HCT116 (cell line): Measurements from ENCODE around the gene IL25. TPM values are rescaled to one million over a fixed set of nuclear protein-coding genes. Genes with fewer than 3 reads are reported as not detected.

Source experiments
- ATAC-seq: fragments of 200-7000 bp; cut with Tn5 transposase; 2 replicates; pipeline ENCODE4 v1.9.1; 2020; ENCODE audit warnings: mild to moderate bottlenecking, moderate library complexity
- BruUV-seq: library from RNA; stranded (reverse); fragments of 400-500 nt; replicated peaks from 2 replicates; lab custom pipeline; 2021; lab: Mats Ljungman, UMichigan
- CTCF ChIA-PET: fragments of 300-600 bp; sonication (Branson Sonifier 250); formaldehyde crosslinking; loops from one replicate; lab custom pipeline; 2021; ENCODE audit warnings: antibody characterized with exemption; lab: Charles Lee
- POLR2A ChIA-PET: fragments of 300-600, 350-600 bp; sonication (Branson Sonifier 250); formaldehyde crosslinking; loops from one replicate; lab custom pipeline; 2021; ENCODE audit warnings: antibody characterized with exemption; lab: Charles Lee
- RAD21 ChIA-PET, 2 experiments: fragments of 300-600 bp; sonication (Branson Sonifier 250); formaldehyde crosslinking; loops; one replicate each; lab custom pipeline; 2023; ENCODE audit warnings: low total read pairs in 2 of 2; ENCODE audit not compliant: uncharacterized antibody in 2 of 2, unreplicated experiment in 2 of 2, low non-redundant PET in 1 of 2; lab: Charles Lee
- DNase-seq: peaks from one replicate; pipeline ENCODE4 v3.0.0-alpha.2; 2010; ENCODE audit warnings: low read depth, low spot score
- H2AFZ ChIP-seq: fragments of 200-600 bp; shearing (Covaris generic), sonication (generic); 2 replicates; pipeline ENCODE4 v1.6.1; 2017; ENCODE audit warnings: low read depth, mixed run types, mixed read lengths, antibody characterized with exemption, low read length; ENCODE audit not compliant: poor library complexity, severe bottlenecking
- H3K27ac ChIP-seq: 2 replicates; pipeline ENCODE4 v1.5.1; 2012; ENCODE audit warnings: low read depth, low read length
- H3K27me3 ChIP-seq: fragments of 200-600 bp; sonication (generic); 2 replicates; pipeline ENCODE4 v1.6.1; 2016; ENCODE audit warnings: mixed run types, low read length, mixed read lengths; ENCODE audit not compliant: insufficient read depth
- H3K36me3 ChIP-seq, 2 experiments: fragments of 200-500 bp in 1 of 2; fragments of 200-600 bp in 1 of 2; sonication (Bioruptor generic) in 1 of 2; sonication (generic) in 1 of 2; 2 replicates each; pipeline versions ENCODE4 v1.5.1 to v1.6.1; 2014 to 2016; ENCODE audit warnings: low read length in 2 of 2, inconsistent platforms in 1 of 2, mixed read lengths in 1 of 2, mixed run types in 1 of 2; ENCODE audit not compliant: insufficient read depth in 2 of 2, control insufficient read depth in 1 of 2
- H3K4me1 ChIP-seq, 2 experiments: fragments of 200-600 bp in 1 of 2; sonication (generic) in 1 of 2; 2 replicates each; pipeline versions ENCODE4 v1.5.1 to v1.6.1; 2012 to 2017; ENCODE audit warnings: low read length in 2 of 2, inconsistent platforms in 1 of 2, mild to moderate bottlenecking in 1 of 2, mixed read lengths in 1 of 2, mixed run types in 1 of 2, moderate library complexity in 1 of 2; ENCODE audit not compliant: insufficient read depth in 2 of 2, control insufficient read depth in 1 of 2
- H3K4me2 ChIP-seq: fragments of 200-600 bp; sonication (generic); 2 replicates; pipeline ENCODE4 v1.6.1; 2017; ENCODE audit warnings: mixed run types, low read length, mixed read lengths
- H3K4me3 ChIP-seq, 2 experiments: fragments of 200-600 bp in 1 of 2; sonication (generic) in 1 of 2; replicated peaks in 1 of 2; 2 replicates each; pipeline ENCODE4 v1.5.1; 2011 to 2016; ENCODE audit warnings: low read length in 2 of 2, control low read depth in 1 of 2, low read depth in 1 of 2, mild to moderate bottlenecking in 1 of 2, mixed read lengths in 1 of 2, mixed run types in 1 of 2
- H3K79me2 ChIP-seq: fragments of 200-600 bp; sonication (generic); 2 replicates; pipeline ENCODE4 v1.6.1; 2017; ENCODE audit warnings: mild to moderate bottlenecking, mixed run types, low read length, moderate library complexity, mixed read lengths; ENCODE audit not compliant: insufficient read depth
- H3K9ac ChIP-seq: fragments of 200-600 bp; sonication (generic); 2 replicates; pipeline ENCODE4 v1.6.1; 2016; ENCODE audit warnings: low read length, mixed read lengths
- H3K9me2 ChIP-seq: fragments of 200-600 bp; sonication (generic), shearing (Covaris generic); 2 replicates; pipeline ENCODE4 v1.6.1; 2017; ENCODE audit warnings: mixed run types, mild to moderate bottlenecking, moderate library complexity; ENCODE audit not compliant: insufficient read depth
- H3K9me3 ChIP-seq, 2 experiments: fragments of 200-500 bp in 1 of 2; fragments of 200-600 bp in 1 of 2; sonication (Bioruptor generic) in 1 of 2; sonication (generic) in 1 of 2; 2 replicates each; pipeline ENCODE4 v1.6.1; 2014 to 2017; ENCODE audit warnings: low read length in 2 of 2, mixed read lengths in 2 of 2, inconsistent platforms in 1 of 2, low read depth in 1 of 2, mild to moderate bottlenecking in 1 of 2, mixed run types in 1 of 2, moderate library complexity in 1 of 2; ENCODE audit not compliant: control insufficient read depth in 1 of 2, insufficient read depth in 1 of 2
- H4K20me1 ChIP-seq: fragments of 200-600 bp; sonication (generic), shearing (Covaris generic); 2 replicates; pipeline ENCODE4 v1.6.1; 2017; ENCODE audit warnings: mixed run types, mild to moderate bottlenecking, moderate library complexity; ENCODE audit not compliant: insufficient read depth
- ATF3 ChIP-seq: IDR thresholded peaks from 2 replicates; pipeline ENCODE4 v1.6.1; 2012
- CEBPB ChIP-seq: IDR thresholded peaks from 2 replicates; pipeline ENCODE4 v1.6.1; 2012; ENCODE audit warnings: low read depth
- ELF1 ChIP-seq: IDR thresholded peaks from 2 replicates; pipeline ENCODE4 v1.6.1; 2012; ENCODE audit warnings: low read depth, borderline replicate concordance
- EZH2 ChIP-seq: fragments of 200-600 bp; sonication (generic); IDR thresholded peaks from 2 replicates; pipeline ENCODE4 v1.6.1; 2017; ENCODE audit warnings: antibody characterized with exemption, mixed run types
- EZH2phosphoT487 ChIP-seq: fragments of 200-600 bp; IDR thresholded peaks from 2 replicates; pipeline ENCODE4 v1.6.1; 2018; ENCODE audit warnings: antibody characterized with exemption, borderline replicate concordance
- JUND ChIP-seq: IDR thresholded peaks from 2 replicates; pipeline ENCODE4 v1.6.1; 2012
- MAX ChIP-seq: IDR thresholded peaks from 2 replicates; pipeline ENCODE4 v1.6.1; 2012
- POLR2A ChIP-seq: IDR thresholded peaks from 2 replicates; pipeline ENCODE4 v1.7.0; 2011; ENCODE audit warnings: borderline replicate concordance; ENCODE audit not compliant: insufficient read depth, insufficient read length; ENCODE audit errors: extremely low read depth
- POLR2AphosphoS5 ChIP-seq: IDR thresholded peaks from 2 replicates; pipeline ENCODE4 v1.6.1; 2011; ENCODE audit warnings: mild to moderate bottlenecking, low read depth, low read length, moderate library complexity
- REST ChIP-seq: IDR thresholded peaks from 2 replicates; pipeline ENCODE4 v1.6.1; 2012; ENCODE audit warnings: low read depth
- SIN3A ChIP-seq: IDR thresholded peaks from 2 replicates; pipeline ENCODE4 v1.6.1; 2012; ENCODE audit warnings: low read depth
- SP1 ChIP-seq: IDR thresholded peaks from 2 replicates; pipeline ENCODE4 v1.6.1; 2012; ENCODE audit warnings: low read depth
- SRF ChIP-seq: IDR thresholded peaks from 2 replicates; pipeline ENCODE4 v1.6.1; 2012; ENCODE audit warnings: low read depth
- TCF7L2 ChIP-seq: IDR thresholded peaks from 2 replicates; pipeline ENCODE4 v1.7.0; 2011; ENCODE audit warnings: borderline replicate concordance, inconsistent platforms; ENCODE audit not compliant: insufficient read depth, insufficient read length; ENCODE audit errors: extremely low read depth
- YY1 ChIP-seq: IDR thresholded peaks from 2 replicates; pipeline ENCODE4 v1.6.1; 2011; ENCODE audit warnings: low read length, low read depth, moderate library complexity, mild to moderate bottlenecking; ENCODE audit not compliant: insufficient replicate concordance; ENCODE audit errors: extremely low read depth
- ZNF274 ChIP-seq: fragments of 200-500 bp; sonication (Bioruptor generic); IDR thresholded peaks from 2 replicates; pipeline ENCODE4 v1.6.1; 2014; ENCODE audit warnings: mild to moderate bottlenecking, low read depth, low read length, inconsistent platforms
- intact Hi-C: fragments of 100-400 bp; cut with micrococcal nuclease; formaldehyde crosslinking; loops from 2 replicates; pipeline ENCODE4 v1.10.0; 2022
- total RNA-seq: library from RNA; stranded (reverse); gene quantifications from one replicate; pipeline ENCODE4 v1.2.1, GENCODE V29; 2021; ENCODE audit not compliant: unreplicated experiment

Gene IL25
- total RNA-seq, 1 experiment from 2014 or later, result not detected

GRCh38 chr14:23355871-23356435, 16.7 kb upstream of the IL25 start:
- Histone ChIP-seq H3K27ac (no peak overlapping the region), H4K20me1 (no peaks in the 10 kb centered on the region), H3K4me1 (0 out of 4 replicates have a peak, but pooled peaks cover 0 to 2% of the 10 kb centered on the region in 2 experiments), H3K9me3 (no peaks in the 10 kb centered on the region), H2AFZ (no peak overlapping the region), H3K4me3 (no peak overlapping the region), H3K9me2 (no peaks in the 10 kb centered on the region), H3K4me2 (no peak overlapping the region), H3K79me2 (no peaks in the 10 kb centered on the region), H3K27me3 (no peaks in the 10 kb centered on the region), H3K9ac (no peak overlapping the region), H3K36me3 (no peaks in the 10 kb centered on the region)
- ChIA-PET POLR2A (no interaction called here), RAD21 (no interaction called here), CTCF (no interaction called here)
- no peak for DNase-seq
- intact Hi-C loops, result no loop called here
- TF ChIP-seq EZH2phosphoT487 (no peak), SIN3A (no peak), POLR2AphosphoS5 (no peak), YY1 (no peak), ELF1 (no peak), CEBPB (no peak), SP1 (no peak), MAX (no peak), SRF (no peak), EZH2 (no peak), ZNF274 (no peak), REST (no peak), ATF3 (no peak), POLR2A (no peak), JUND (no peak), TCF7L2 (no peak)
- BruUV-seq, result no TSS peak
- ATAC-seq, result no peak
